Fibroblast of lung (primary cell): ENCODE data around the gene TSPAN16.

Experiments
- CTCF ChIP-seq, 2 donors: IDR thresholded peaks in 1 of 2; conservative IDR thresholded peaks in 1 of 2; 1 replicate in 1 of 2; 2 replicates in 1 of 2; pipeline ENCODE4 v1.5.1; 2011 to 2012; ENCODE audit warnings: low read length in 2 of 2, control low read depth in 1 of 2, inconsistent platforms in 1 of 2, low read depth in 1 of 2, mild to moderate bottlenecking in 1 of 2
- EZH2 ChIP-seq: IDR thresholded peaks from 2 replicates; pipeline ENCODE4 v1.5.1; 2012; ENCODE audit warnings: low read length, control low read depth, mild to moderate bottlenecking; ENCODE audit errors: missing control alignments

DNA sequence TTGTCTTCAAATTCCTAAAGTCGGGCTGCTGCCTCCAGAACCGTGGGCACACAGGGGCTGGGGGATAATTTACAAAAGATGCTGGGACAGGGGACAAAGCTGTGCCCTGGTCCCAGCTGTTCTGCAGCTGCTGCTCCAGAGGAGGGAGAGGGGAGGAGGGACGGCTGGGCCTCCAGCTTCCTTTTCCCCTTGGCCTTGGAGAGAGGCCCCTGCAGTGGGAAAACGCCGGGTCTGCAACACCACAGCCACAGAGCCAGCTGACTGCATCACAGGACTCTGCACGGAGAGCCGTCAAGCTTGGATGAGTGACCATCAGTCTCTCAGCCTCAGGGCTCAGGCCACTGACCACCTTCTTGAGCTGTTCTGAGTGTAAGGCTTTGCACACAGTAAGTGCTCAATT lies 39.8 kb upstream of the TSPAN16 start:
- TF ChIP-seq CTCF (conservative IDR thresholded peaks at IDR 0.05 in 1 of 2, IDR thresholded peaks at IDR 0.05 in 1 of 2; ENCODE audit: low read depth in 1 of 2, low read length in 2 of 2) (no peak), EZH2 (no peak)
